NOMO-1 (cell line): ENCODE results near the gene NHLRC3.
"Not testable (repeated sequence)": the region's sequence is repeated elsewhere in the genome, so short reads cannot be mapped to it uniquely, and the experiment has no call there.

Experiments
- DNase-seq, 2 experiments: peaks; one replicate each; lab custom pipeline; 2025; ENCODE audit not compliant: unreplicated experiment in 2 of 2; lab: John Stamatoyannopoulos, UW

NHLRC3 gene

GRCh38 chr13:39040206-39040605 lies 1.9 kb downstream of the NHLRC3 start:
- DNase-seq = peak in 1 of 2 experiments; percentile 7

DNA sequence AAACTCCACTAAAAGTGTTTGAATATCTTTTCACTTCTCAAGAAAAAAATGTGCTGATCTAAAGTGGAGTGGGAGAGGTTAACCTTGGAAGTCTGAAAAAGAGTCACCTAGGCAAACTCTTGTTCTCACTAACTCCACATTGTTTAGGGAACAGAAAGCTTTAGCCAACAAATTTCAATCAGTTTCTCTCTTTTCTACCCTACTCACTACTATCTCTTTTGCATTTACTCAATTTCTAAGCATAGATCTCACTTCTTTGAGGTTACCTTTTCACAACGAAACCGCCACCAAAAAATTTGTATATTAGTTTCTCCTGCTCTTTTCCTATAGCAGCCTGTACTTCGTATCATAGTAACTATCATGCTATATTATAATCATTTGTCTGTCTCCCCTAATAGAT lies 6.3 kb downstream of the NHLRC3 start:
- no peak for DNase-seq

GRCh38 chr13:39047560-39047959 lies 9.3 kb downstream of the NHLRC3 start:
- no peak for DNase-seq

DNA sequence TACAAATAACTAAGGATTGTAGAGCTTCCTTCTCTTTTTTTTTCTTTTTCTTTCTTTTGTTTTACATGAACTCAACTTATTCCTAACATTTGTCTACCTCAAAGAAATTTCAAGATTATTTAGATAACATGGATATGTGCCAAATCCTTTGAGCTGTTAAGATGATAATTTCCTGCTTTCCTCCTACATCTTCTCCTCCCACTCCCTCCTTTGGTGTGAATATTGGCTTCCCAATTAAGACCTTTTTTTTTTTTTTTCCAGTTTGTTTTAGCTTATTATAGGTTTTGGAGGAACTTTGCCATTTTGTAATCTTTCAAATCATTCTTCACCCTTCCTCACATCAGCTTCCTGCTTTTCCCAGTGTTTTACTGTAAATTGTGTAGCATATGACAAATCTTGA lies 10.6 kb downstream of the NHLRC3 start:
- no peak for DNase-seq

DNA sequence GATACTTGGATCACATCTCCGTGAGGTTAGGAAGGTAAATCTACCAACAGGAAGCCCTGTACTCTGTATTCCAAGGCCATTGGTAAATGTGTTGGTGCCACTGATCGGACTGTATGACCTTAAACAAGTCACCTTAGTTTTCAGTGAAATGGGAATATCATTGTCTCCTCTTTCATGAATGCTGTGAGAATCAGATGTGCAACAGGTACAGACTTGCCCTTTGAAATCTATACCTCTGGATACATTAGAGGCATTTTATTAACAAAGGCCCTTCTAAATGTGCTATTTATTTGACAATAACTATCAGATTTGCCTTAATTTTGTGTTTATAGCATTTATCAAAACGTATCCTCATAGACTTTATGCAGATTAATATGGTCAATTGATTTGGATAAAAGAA lies 11.0 kb downstream of the NHLRC3 start:
- no peak for DNase-seq

- peak in 1 of 2 experiments; percentile 12 for DNase-seq
Measured at GRCh38 chr13:39051157-39051556, 12.9 kb downstream of the NHLRC3 start.

GRCh38 chr13:39052944-39053343 lies 14.7 kb downstream of the NHLRC3 start:
- no peak for DNase-seq

- DNase-seq = no peak
Measured at GRCh38 chr13:39054112-39054511, 15.9 kb downstream of the NHLRC3 start.

DNA sequence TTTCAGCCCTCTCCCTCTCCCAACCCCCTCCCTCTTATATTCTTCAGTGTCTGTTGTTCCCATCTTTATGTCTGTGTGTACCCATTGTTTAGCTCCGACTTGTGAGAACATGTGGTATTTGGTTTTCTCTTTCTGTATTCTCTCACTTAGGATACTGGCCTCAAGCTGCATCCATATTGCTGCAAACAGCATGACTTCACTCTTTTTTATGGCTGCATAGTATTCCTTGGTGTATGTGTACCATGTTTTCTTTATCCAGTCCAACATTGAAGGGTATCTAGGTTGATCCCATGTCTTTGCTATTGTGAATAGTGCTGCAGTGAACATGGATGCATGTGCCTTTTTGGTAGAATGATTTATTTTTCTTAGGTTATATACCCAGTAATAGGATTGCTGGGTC lies 17.8 kb downstream of the NHLRC3 start:
- DNase-seq = no peak

DNA sequence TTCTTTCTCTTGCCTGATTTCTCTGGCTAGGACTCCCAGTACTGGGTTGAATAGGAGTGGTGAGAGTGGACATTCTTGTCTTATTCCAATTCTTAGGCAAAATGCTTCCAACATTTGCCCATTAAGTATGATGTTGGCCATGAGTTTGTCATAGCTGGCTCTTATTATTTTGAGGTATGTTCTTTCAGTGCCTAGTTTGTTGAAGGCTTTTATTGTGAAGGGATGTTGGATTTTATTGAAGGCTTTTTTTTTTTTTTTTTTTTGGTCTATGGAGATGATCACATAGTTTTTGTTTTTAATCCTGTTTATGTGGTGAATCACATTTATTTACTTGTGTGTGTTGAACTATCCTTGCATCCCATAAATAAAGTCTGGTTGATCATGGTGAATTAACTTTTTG lies 19.8 kb downstream of the NHLRC3 start:
- no peak for DNase-seq

GRCh38 chr13:39062004-39062403 lies 23.7 kb downstream of the NHLRC3 start:
- no peak for DNase-seq

- DNase-seq = no peak
Measured at GRCh38 chr13:39072842-39073241, 34.6 kb downstream of the NHLRC3 start.

GRCh38 chr13:39073983-39074382 lies 35.7 kb downstream of the NHLRC3 start:
- DNase-seq = no peak

- DNase-seq = not testable (repeated sequence)
Measured at GRCh38 chr13:39086251-39086945, 48.1 kb downstream of the NHLRC3 start.

- DNase-seq = no peak
Measured at GRCh38 chr13:39091586-39091985, 53.3 kb downstream of the NHLRC3 start.

GRCh38 chr13:39095500-39095899 lies 57.2 kb downstream of the NHLRC3 start:
- no peak for DNase-seq

DNA sequence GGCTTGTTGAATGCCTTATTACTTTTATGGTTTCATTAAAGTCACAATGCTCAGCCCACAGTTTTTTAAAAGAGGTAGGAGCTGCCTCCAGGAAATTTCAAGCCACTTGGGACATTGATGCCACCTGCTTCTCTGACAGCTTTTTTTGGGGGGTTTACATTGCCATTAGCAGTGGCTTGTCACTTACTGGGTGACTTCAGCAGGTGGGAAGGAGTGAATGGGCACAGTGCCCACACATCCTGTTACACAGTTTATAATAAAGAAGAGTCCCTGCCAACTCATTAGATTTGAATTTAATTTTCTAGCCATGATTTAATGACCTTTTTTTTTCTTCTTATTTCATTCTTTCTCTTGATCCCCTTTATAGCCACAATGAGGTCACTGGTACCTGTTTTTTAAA lies 61.0 kb downstream of the NHLRC3 start:
- DNase-seq = no peak
